ENCODE data around the gene SDHAF3. TPM values are rescaled to one million over a fixed set of nuclear protein-coding genes. Genes with fewer than 3 reads are reported as not detected.

SDHAF3 gene
- 2.8 and 3.1 TPM in 2 replicates for total RNA-seq

DNA sequence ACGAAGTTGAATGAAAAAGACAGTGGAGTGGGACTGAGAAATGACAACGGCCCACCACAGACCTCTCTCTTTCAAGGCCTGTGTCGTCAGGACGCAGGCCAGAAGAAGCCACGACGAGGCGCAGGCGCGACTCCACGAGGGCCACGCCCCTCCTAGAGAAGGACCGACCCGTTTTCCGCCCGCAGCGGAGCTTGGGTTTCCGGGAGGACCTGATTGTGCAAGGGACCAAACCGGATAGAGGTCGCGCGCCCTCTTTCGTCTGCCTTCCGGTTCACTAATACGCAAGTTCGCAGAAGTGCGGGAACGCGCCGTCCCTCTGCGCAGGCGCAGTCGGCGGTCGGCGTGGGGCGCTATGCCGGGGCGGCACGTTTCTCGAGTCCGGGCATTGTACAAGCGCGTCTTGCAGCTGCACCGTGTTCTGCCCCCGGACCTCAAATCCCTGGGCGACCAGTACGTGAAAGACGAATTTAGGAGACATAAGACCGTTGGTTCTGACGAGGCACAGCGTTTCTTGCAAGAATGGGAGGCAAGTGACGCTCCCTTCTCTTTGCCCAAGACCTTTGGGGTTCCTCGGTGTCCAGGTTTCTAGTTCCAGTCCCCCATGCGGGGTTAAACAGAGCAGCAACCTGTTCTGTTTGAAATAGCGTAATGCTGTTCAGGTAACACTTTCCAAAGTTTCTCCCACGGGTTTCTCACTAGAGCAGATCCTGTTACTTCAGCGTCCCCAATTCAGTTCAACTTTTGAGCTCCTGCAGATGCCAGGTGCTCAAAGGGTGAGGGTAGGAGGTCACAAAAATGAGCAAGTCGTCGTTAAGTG is at the start of gene SDHAF3:
Gene SDHAF3, plus strand, starts transcription at position 327 of the 817 bp plus-strand sequence. Its CDS starts 26 bp downstream, at position 353.

Other genes starting within 250 kb of the SDHAF3 start
- not detected in 2 replicates for gene DLX6, start 112.1 kb upstream of the SDHAF3 start, total RNA-seq
- not detected in 2 replicates for gene DLX5, start 92.9 kb upstream of the SDHAF3 start, total RNA-seq

All from dermis lymphatic vessel endothelial cell (primary cell).